HG02642 (cell line): ENCODE results near the gene LCN15.
"Not testable (repeated sequence)": the region's sequence is repeated elsewhere in the genome, so short reads cannot be mapped to it uniquely, and the experiment has no call there.

ENCODE experiments used
- ATAC-seq: cut with Tn5 transposase; IDR thresholded peaks from one replicate; pipeline ENCODE4 v1.9.1; 2021; ENCODE audit warnings: mild to moderate bottlenecking; ENCODE audit not compliant: unreplicated experiment, poor library complexity

The LCN15 gene

GRCh38 chr9:136795000-136795348, 30.7 kb upstream of the LCN15 start:
- ATAC-seq, result no peak

DNA sequence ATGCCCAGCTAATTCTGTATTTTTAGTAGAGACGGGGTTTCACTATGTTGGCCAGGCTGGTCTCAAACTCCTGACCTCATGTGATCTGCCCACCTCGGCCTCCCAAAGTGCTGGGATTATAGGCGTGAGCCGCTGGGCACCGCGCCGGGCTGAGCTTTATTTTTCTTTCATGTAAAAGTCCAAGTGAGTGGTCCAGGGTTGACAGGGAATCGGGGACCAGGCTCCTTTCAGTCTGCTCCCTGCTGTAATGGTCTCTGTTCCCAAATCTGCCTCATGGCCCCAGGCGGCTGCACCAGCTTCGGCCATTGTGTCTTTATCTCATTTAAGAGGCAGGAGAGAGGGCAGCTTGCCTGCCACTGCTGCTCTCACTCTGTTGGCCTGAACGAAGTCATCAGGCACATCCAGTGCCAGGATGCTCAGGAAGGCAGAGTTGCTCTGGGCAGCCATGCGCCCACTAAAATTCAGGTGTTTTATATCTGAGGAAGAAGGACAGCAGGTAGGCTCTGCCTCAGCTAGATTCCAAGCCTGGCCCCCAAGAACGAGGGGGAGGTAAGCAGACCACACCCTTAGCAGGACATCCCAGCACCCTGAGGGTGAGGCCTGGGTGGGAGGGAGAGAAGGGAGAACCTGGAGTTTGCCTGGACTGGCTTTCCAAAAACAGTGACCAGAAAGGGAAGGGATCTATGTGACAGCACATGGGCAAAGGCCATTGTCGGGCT, 30.1 kb upstream of the LCN15 start:
- no peak for ATAC-seq

- no peak for ATAC-seq
Observed at GRCh38 chr9:136793086-136793946, 29.0 kb upstream of the LCN15 start.

DNA sequence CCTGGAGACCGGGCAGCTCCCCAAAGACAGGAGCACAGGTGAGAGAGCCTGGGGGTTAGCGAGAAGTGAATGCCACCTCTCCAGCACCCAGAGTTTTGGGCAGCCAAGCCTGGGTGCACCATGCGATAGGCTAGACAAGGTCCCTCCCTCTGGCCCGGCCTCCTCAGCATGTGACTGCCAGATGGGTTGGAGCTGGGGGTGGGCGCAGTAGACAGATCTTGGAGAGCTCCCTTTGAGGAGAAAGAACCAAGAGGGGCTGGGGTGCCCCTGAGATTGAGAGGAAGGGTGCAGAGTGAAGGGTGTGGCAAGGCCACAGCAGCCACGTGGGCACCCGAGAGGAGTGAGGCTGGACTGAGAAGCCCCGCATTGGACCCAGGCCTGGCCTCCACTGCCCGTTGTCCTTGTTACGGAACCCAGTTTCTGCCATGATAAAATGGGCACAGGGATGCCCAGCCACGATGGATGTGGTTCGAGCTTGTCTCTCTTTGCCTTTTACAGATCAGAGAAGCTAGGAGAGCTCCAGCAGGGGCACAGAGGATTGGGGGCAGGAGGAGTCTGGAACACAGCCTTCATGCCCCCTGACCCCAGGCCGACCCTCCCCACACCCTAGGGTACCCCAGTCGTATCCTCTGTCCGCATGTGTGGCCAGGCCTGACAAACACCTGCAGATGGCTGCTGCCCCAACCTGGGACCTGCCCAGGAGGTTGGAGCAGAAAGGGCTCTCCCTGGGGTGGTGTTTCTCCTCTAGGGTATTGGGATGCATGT, 28.2 kb upstream of the LCN15 start:
- ATAC-seq, result no peak

- ATAC-seq, result peak; percentile 10
Observed at GRCh38 chr9:136791516-136792276, 27.4 kb upstream of the LCN15 start.

- ATAC-seq, result peak; percentile 87
Observed at GRCh38 chr9:136790640-136791515, 26.6 kb upstream of the LCN15 start, which contains the start of gene TMEM141. Gene TMEM141, plus strand, starts transcription at chr9:136791344. Its CDS starts 27 bp downstream, at chr9:136791371.

DNA sequence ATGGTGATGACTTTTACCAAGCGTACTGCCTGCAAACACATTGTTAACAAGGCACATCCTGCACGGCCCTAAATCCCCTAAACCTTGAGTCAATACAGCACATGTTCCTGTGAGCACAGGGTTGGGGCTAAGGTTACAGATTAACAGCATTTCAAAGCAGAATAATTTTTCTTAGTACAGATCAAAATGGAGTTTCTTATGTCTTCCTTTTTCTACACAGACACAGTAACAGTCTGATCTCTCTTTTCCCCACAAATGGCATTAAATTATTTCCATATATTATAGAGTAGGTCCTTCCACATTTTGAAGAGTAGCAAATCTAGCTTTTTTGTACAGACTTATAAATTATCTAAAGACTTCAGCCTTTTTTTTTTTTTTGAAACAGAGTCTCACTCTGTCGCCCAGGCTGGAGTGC, 25.2 kb upstream of the LCN15 start:
- no peak for ATAC-seq

- not testable (repeated sequence) for ATAC-seq
Observed at GRCh38 chr9:136788644-136789522, 24.6 kb upstream of the LCN15 start.

GRCh38 chr9:136787690-136788400, 23.5 kb upstream of the LCN15 start:
- ATAC-seq, result no peak

DNA sequence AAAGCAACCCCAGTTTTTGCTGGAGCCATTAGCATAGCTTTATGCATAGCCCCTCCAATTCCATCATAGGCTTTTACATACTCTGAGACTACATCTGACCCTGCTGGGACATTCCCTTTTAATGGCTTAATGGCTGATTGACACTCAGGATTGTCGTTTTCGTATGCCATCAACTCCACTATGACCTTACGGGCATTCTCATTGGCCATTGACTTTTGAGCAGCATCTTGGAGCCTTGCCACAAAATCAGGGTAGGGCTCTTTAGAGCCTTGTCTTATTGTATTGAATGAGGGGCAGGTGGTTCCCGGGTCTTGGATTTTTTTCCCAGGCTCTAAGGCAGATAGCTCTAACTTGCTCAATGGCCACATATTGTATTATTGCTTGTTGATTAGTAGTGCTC, 22.7 kb upstream of the LCN15 start:
- ATAC-seq, result not testable (repeated sequence)

- ATAC-seq, result no peak
Observed at GRCh38 chr9:136786451-136786850, 22.1 kb upstream of the LCN15 start.

- ATAC-seq, result not testable (repeated sequence)
Observed at GRCh38 chr9:136785565-136786355, 21.4 kb upstream of the LCN15 start.

GRCh38 chr9:136784997-136785361, 20.7 kb upstream of the LCN15 start:
- no peak for ATAC-seq

DNA sequence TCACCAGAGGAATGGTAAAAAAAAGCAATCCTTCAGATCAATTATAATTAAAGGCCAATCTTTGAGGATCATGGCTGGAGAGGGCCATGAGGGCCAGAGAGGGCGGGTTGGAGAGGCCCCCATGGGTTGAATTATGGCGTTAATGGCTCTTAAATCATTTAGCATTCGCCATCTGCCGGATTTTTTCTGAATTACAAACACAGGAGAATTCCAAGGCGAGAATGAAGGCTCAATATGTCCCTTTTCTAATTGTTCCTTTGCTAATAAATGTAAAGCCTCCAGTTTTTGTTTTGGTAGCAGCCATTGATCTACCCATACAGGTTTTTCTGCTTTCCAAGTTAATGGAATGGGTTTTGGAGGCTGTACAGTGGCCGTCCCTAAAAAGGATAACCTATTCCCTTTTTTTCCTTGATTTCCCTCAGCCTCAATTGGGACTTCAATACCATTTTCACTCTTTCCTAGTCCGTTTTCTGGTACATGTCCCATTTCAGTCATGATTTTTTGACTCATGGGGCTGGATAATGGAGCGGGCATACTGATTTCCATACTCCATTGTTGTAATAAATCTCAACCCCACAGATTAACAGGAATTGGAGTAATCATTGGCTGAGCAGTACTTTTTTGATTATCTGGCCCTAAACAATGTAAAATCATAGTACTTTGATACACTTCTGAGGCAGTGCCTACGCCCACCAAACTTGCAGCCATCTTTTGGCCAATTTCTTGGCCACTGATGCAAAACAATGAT, 20.1 kb upstream of the LCN15 start:
- no peak for ATAC-seq

GRCh38 chr9:136782452-136782851, 18.1 kb upstream of the LCN15 start:
- ATAC-seq, result no peak

DNA sequence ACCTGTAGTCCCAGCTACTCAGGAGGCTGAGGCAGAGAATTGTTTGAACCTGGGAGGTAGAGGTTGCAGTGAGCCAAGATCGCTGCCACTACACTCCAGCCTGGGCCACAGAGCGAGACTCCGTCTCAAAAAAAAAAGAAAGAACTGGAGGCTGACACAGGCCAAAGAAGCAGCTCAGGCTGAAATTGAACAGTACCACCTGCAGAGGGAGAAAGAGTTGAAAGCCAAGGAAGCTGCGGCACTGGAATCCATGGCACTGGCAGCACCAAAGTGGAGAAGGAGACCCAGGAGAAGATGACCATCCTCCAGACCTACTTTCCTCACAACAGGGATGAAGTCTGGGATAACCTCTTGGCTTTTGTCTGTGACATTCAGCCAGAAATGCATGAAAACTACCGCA, 15.5 kb upstream of the LCN15 start:
- ATAC-seq, result no peak
